ENCODE data around the gene AKT2.

Gene AKT2

DNA sequence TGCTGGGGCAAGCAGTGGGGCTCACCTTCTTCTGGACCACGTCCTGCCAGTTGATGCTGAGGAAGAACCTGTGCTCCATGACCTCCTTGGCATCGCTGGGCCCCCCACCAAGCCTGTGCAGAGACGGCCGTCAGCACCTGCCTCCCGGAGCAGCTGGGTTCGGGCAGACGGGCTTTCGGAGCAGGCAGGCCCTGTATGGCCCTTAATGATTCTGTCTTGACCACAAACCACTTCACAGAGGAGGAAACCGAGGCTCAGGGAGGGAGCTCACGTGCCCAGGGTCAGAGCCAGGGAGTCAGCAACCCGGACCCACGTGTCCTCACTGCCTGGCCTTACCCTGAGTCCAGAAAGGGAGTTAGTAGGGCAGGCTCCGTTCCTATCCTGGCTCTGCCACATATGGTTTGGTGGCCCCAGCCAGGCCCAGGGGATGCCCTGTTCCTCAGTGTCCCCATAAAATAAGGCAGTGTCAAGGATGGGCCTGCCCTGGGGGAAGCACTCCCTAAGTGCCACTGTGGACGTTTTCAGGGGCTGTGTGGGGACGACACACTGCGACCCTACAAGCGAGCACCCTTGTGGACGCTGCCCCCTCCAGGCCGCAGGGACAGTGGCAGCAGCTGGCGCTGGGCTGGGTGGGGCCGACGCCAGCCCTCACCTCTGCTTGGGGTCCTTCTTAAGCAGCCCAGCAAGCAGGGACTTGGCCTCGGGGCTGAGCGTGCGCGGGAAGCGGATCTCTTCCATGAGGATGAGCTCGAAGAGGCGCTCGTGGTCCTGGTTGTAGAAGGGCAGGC, 49.7 kb downstream of the AKT2 start:
- DNase-seq (ENCODE audit: low read depth): no peak

DNA sequence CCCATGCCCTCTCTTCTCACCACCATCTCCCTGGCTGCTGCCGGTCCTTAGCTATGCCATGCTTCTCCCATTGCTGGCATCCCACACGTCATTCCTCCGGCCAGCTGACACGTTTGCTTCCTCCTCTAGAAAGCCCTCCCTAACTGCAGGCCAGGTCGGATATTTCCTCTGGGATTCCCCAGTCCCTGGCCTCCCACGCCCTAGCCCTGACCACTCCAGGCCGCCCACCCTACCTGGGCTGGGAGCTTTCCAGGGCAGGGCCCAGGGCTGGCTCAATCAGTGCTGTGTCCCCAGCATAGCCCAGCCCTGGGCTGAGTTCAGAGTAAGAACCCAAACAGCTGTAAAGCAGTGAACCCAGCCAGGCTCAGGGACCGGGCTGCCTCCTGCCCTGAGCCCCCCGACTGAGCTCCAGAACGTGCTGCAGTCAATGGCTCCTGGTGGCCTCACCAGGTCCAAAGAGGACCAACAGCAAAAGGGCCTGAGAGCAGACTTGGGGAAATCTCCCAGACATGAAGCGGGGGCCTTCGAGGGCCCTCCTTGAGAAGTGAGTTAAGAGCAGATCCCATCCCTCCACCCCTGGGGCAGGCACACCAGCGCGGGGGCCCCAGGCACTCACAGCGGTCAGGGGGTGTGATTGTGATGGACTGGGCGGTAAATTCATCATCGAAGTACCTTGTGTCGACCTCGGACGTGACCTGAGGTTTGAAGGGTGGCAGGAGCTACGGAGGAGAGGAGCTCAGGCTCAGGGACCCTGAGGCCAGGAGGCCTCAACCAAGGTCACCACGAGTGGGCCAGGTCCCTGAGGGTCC, 50.5 kb downstream of the AKT2 start:
- no peak for DNase-seq (ENCODE audit: low read depth)

GRCh38 chr19:40233811-40234389, 51.2 kb downstream of the AKT2 start:
- DNase-seq (ENCODE audit: low read depth): no peak

DNA sequence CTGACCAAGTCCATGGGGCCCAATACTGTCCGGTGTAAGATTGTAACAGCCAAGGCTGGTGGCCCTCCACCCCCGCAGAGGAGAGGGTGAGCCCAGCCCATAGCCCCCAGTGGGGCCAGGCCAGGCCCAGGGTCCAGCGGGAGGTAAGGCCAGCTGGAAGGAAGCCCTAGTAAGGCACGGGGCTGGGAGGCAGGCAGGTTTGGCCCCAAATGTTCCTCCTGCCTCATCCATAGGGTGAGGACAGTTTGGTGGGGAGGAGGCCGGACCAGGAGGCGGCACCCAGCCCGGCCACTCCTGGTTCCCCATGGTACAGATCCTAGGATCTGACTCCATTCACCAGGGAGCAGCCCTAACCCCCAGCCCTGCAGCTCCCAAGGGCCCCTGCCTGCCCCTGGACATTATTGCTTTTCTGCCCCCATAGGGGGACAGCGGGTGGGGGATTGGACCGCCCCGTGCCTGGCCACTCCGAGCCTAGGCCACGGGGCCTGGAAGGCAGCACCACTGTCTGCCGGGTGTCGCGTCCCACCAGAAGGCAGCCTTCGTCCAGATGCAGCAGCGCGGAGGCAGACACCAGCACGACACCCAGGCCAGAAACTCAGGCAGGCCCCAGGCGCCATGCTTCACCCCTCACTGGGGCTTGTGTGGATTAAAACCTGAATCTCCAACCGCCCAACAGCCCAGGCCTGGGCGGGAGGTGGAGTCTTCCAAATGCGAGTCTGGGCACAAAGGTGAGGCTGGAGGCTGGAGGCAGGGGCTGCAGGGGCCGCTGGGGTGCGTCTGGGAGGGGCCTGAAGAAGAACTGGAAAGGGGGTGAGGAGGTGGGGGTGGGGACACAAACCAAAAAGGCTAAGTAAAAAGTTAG, 52.0 kb downstream of the AKT2 start:
- no peak for DNase-seq (ENCODE audit: low read depth)

DNA sequence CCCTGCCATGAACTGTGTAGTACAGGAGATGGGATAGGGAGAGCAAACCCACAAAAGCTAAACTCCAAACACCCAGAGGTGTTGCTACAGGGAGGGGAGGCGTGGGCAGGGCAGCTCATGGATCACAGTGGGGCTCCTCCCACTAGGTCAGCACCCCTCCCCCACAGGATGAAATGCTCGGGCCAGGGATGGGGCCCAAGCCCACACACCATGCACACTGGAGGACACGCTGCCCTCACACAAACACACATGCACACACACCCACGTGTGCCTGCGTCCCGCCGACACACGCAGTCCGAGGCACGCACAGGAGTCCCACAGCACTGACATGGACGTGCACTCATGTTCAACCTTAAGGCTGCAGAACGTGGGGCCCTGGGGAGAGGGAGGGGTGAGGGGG, 52.7 kb downstream of the AKT2 start:
- no peak for DNase-seq (ENCODE audit: low read depth)

GRCh38 chr19:40231544-40232424, 53.4 kb downstream of the AKT2 start:
- peak; percentile 21 for DNase-seq (ENCODE audit: low read depth)

GRCh38 chr19:40231057-40231456, 54.1 kb downstream of the AKT2 start:
- DNase-seq (ENCODE audit: low read depth): no peak

- no peak for DNase-seq (ENCODE audit: low read depth)
Observed at GRCh38 chr19:40229926-40230417, 55.2 kb downstream of the AKT2 start.

DNA sequence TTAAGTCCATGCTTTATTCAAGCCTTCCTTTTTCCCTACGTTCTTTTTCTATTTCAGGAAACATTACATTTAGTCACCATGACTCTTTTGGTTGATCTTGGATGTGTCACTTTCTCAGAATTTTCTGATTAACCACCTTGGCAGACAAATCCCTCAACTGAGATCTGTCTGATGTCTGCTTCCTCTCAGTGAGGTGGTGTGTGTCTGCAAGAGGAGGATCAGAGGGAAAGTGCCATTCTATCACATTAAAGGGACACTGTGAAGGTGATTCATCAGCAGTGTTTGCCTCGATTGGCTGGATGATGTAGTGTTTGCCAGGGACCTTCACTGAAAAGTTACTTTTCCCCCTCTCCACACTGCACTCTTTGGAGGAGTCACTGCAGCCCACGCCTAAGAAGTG, 55.7 kb downstream of the AKT2 start:
- DNase-seq (ENCODE audit: low read depth): peak; percentile 10

DNA sequence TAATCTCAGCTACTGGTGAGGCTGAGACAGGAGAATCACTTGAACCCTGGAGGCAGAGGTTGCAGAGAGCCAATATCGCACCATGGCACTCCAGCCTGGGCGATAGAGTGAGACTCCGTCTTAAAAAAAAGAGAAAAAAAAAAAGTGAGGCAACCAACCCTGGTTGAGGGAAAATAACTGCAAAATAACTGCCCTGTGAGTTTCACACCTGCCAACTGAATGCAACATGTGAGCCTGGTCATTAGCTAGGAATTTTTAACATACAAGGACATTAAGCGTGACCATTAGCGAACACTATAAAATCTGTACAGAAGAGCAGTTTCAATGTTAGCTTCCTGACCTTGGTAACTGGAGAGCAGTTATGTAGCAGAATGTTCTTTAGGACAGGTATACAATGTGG, 56.3 kb downstream of the AKT2 start:
- no peak for DNase-seq (ENCODE audit: low read depth)

DNA sequence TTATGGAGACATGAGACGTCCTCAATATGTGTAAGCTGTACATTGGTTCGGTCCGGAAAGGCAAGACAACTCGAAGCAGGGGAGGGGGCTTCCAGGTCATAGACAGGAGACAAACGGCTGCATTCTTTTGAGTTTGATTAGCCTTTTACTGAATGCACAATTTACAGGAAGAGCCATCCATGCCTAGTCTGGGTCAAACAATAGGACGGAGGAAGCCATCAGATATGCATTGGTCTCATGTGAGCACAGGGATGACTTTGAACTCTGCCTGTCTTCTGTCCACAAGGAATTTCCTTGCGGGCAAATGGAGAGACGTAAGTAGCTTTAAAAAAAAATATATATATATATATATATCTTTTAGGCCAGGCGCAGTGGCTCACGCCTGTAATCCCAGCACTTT, 56.8 kb downstream of the AKT2 start:
- DNase-seq (ENCODE audit: low read depth): no peak

DNA sequence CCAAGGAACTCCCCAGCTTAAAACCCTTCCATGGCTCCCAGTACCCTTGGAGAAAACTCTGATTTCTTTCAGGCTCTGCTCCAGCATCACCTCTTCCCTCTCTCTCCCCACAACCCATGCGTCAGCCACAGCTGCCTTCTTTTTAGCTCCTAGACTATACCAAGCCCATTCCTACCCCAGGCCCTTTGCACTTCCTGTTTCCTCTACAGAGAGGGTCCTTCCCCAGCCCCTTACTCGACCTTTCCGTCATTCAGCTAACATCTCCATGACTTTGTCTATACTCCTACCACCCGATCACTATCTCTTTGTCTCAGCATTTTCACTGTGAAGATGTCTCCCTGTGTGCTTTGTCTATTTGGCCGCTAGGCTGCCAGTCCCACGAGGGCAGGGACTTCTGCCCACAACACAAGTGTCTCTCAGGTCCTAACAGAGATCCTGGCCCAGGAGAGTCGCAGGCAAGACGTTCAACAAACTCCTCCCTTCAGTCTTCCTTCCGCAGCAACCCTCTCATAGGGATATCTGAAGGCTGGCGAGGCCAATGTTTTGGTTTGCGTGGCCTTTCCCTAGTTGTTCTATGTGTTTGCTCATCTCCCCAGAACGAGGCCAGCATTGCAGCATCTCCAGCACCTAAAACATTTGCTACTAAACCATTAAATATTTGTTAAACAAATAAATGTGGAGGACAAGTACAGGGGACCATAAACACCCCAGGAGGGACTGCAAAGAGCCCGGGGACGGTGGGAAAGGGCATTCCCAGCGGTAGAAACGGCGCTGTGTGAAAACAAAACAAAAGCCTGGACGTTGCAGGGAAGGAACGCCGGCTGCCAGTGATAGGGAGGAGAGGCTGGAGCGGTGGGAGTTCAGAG, 59.5 kb downstream of the AKT2 start:
- peak; percentile 38 for DNase-seq (ENCODE audit: low read depth)

DNA sequence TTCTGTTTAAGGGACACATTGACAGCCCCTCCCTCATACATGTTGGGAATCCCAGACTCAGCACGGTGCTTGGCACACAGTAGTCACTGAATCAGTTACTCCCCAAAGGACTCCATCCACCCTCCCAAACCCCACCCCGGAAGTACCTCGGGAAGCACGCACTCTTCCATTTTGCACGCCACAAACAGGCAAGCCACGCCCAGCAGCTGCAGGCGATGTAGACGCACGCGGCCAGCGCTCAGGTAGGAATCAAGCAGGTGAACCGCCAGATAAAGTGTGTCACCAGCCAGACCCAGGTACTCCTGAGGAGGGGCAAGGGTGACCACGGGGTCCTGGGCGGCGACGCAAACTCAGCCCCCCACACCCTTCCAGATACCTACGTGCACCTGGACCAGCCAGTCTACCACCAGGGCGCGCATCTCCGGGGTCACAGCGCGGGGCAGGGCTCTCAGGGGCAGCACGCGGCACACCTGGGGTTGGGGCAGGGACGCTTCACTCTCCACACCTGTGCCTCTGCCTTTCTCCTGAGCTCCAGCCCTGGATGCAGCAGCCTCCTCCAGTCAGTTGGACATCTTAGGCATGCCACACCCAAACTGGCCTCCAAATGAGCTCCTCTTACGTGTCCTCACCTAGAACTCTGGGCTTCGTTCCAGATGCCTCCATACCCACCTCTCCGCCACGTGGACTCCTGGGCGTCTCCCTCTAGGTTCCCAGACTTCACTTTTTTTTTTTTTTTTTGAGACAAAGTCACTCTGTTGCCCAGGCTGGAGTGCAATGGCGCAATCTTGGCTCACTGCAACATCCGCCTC, 60.6 kb downstream of the AKT2 start:
- no peak for DNase-seq (ENCODE audit: low read depth)

DNA sequence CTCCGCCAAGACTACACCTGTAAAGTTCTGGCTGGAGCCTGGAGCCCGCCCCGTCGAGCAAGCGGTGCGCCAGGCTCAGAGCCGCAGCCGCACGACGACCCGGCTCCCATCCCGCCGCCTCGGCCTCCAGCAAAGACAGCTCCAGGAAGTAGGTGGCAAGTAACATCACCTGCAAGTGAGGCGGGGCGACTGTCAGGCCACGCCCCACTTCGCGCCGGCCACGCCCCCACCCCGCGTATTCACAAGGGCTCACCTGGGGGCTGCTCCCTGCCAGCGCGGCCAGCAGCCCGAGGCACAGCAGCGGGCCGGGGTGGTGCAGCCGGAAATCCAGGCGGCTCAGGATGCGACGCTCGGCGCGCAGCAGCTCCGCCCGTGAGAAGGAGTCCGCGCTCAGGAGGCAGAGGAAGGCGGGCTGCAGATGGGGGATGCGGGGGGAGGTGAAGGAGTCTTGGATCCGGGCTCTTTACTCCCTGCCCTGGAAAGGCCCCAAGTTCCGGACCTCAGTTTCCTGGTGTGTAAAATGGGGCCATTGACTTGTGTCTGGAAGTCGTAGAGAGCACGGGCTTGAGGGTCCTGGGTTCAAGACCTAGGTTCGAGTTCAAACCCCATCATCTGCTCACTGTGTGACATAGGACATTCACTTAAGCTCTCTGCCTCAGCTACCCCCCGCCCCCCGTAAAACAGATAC, 61.9 kb downstream of the AKT2 start:
- no peak for DNase-seq (ENCODE audit: low read depth)

GRCh38 chr19:40221858-40222619, 63.1 kb downstream of the AKT2 start:
- DNase-seq (ENCODE audit: low read depth): peak; percentile 90

- no peak for DNase-seq (ENCODE audit: low read depth)
Observed at GRCh38 chr19:40220674-40221073, 64.5 kb downstream of the AKT2 start.

- peak; percentile 66 for DNase-seq (ENCODE audit: low read depth)
Observed at GRCh38 chr19:40219721-40220276, 65.3 kb downstream of the AKT2 start.

All from iris pigment epithelial cell (primary cell).